Right lobe of liver (tissue), 6 donors: ENCODE data around the gene EIPR1. TPM values are rescaled to one million over a fixed set of nuclear protein-coding genes. Genes with fewer than 3 reads are reported as not detected.
A peak's percentile ranks its signal among the peaks of the same experiment; 100 is the strongest.

Source experiments
- ATAC-seq, 4 donors: fragments of 200-7000 bp; cut with Tn5 transposase; one replicate each; pipeline ENCODE4 v1.9.1; 2020; ENCODE audit warnings: mild to moderate bottlenecking in 4 of 4, moderate library complexity in 4 of 4
- DNase-seq, 3 donors: peaks; one replicate each; pipeline ENCODE4 v3.0.0-alpha.2; 2020
- H3K27ac ChIP-seq, 3 donors: fragments of 200-600 bp; one replicate each; pipeline ENCODE4 v1.8.0; 2022
- H3K27me3 ChIP-seq, 2 donors: fragments of 200-600 bp; one replicate each; pipeline ENCODE4 v1.8.0; 2022
- H3K36me3 ChIP-seq, 4 donors: fragments of 200-600 bp; sonication (generic) in 1 of 4; one replicate each; pipeline versions ENCODE4 v1.5.1 to v1.8.0; 2017 to 2022; ENCODE audit warnings: control low read depth in 1 of 4
- H3K4me1 ChIP-seq, 4 donors: fragments of 200-600 bp; sonication (generic) in 1 of 4; one replicate each; pipeline versions ENCODE4 v1.5.1 to v1.8.0; 2017 to 2022; ENCODE audit warnings: control low read depth in 1 of 4
- H3K4me3 ChIP-seq, 3 donors: fragments of 200-600 bp; one replicate each; pipeline ENCODE4 v1.8.0; 2022
- H3K9me3 ChIP-seq, 4 donors: fragments of 200-600 bp; sonication (generic) in 1 of 4; one replicate each; pipeline versions ENCODE4 v1.5.1 to v1.8.0; 2017 to 2022; ENCODE audit warnings: control low read depth in 1 of 4
- POLR2A ChIP-seq: fragments of 450-650 bp; IDR thresholded peaks from one replicate; pipeline ENCODE4 v1.6.1; 2017; ENCODE audit warnings: antibody characterized with exemption, mild to moderate bottlenecking
- WGBS: methylation state at CpG from one replicate; pipeline ENCODE4 v1.1.6; 2018; ENCODE audit warnings: low coverage, low lambda C conversion rate; ENCODE audit not compliant: insufficient coverage; ENCODE audit errors: missing lambda C conversion rate; 5-methylcytosine and 5-hydroxymethylcytosine counted together
- intact Hi-C, 2 donors: fragments of 100-400 bp; cut with DNase I; formaldehyde crosslinking; loops; one replicate each; pipeline versions ENCODE4 v1.11.2 to v1.14.1; 2022
- total RNA-seq, 6 experiments: library from RNA; depleted of rRNA in 2 of 6; stranded (reverse); fragments of >200 nt in 2 of 6; fragmentation: NEBNext Ultra II Directional in 3 of 6; extraction: Animal tissue kit (Norgen Biotek cat#: 25700) in 3 of 6; gene quantifications; one replicate each; pipeline versions ENCODE4 v1.1.0 to v1.2.4, GENCODE V29; 2016 to 2023
- TF ChIP-seq, protein P1 (sequence below), 4 donors: fragments of 200-600 bp in 3 of 4; fragments of 450-650 bp in 1 of 4; IDR thresholded peaks; one replicate each; pipeline versions ENCODE4 v1.5.1 to v1.8.0; 2016 to 2022; ENCODE audit warnings: antibody characterized with exemption in 4 of 4, mild to moderate bottlenecking in 2 of 4
- donor health status: DM: no; HTN: yes; CAD: no.
- donor health status: DM: no; HTN: no; CAD: no.
- donor health status: DM: no; HTN: no; CAD: no.
- donor health status: DM: no; HTN: yes; CAD: no.
- donor health status: DM: no; HTN: yes; CAD: no.

EIPR1 gene
- total RNA-seq, 6 experiments from 2014 or later: 6.8 to 40.6 (median 11.6) TPM

DNA sequence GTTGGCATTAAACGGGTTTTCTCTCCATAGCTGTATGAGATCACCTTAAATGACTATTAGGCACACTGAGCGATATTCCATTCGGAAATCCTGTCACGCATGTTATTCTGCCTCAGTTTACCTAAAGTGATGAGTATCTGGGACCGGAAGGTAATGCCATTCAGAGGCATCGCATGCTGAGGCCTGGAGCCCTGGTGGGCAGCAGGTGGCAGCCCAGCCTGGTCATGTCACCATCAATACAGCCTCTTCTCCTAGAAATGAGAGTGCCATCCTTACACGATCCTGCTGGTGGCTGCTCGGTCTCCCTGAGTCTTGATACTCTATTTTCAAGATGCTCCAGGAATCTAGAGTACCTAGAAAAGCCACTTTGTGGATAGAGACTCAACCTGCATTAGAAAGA is 119.8 kb downstream of the EIPR1 start:
- H3K9me3 ChIP-seq: no peaks in the 10 kb centered on the region
- ATAC-seq (no peak), DNase-seq (no peak)
- WGBS: 90% methylated on average over 7 of the region's 8 CpGs
- no peaks in the 10 kb centered on the region for H3K4me1 ChIP-seq
- no peak overlapping the region for H3K4me3 ChIP-seq
- H3K27me3 ChIP-seq: no peaks in the 10 kb centered on the region
- TF ChIP-seq POLR2A: no peak
- TF ChIP-seq, protein P1, sequence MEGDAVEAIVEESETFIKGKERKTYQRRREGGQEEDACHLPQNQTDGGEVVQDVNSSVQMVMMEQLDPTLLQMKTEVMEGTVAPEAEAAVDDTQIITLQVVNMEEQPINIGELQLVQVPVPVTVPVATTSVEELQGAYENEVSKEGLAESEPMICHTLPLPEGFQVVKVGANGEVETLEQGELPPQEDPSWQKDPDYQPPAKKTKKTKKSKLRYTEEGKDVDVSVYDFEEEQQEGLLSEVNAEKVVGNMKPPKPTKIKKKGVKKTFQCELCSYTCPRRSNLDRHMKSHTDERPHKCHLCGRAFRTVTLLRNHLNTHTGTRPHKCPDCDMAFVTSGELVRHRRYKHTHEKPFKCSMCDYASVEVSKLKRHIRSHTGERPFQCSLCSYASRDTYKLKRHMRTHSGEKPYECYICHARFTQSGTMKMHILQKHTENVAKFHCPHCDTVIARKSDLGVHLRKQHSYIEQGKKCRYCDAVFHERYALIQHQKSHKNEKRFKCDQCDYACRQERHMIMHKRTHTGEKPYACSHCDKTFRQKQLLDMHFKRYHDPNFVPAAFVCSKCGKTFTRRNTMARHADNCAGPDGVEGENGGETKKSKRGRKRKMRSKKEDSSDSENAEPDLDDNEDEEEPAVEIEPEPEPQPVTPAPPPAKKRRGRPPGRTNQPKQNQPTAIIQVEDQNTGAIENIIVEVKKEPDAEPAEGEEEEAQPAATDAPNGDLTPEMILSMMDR (IDR thresholded peaks at IDR 0.05): peak in 1 of 4 donors; percentile 5
- H3K27ac ChIP-seq: no peak overlapping the region
- intact Hi-C loops: no loop called here
- peaks cover 0 to 8% (median 0%) of the 10 kb centered on the region in 4 donors for H3K36me3 ChIP-seq

DNA sequence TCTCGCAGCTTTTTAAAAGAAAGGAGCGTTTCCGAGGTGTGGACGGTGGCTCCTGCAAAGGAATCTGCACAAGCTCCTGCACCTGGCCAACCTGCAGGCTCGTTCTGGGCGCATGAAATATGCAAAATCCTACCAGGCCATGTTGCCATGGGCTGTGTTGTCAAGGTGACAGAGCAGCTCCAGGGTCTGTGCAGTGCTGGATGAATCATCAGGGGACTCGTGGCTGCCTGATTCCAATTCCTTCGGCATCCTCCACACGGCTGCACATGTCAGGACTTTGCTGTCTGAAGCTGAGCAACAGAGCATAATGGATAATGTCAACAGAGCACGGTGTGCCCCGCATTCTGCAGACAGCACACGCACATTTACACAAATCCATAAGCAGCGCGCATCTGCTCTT is 120.5 kb downstream of the EIPR1 start:
- no peak for ATAC-seq

DNA sequence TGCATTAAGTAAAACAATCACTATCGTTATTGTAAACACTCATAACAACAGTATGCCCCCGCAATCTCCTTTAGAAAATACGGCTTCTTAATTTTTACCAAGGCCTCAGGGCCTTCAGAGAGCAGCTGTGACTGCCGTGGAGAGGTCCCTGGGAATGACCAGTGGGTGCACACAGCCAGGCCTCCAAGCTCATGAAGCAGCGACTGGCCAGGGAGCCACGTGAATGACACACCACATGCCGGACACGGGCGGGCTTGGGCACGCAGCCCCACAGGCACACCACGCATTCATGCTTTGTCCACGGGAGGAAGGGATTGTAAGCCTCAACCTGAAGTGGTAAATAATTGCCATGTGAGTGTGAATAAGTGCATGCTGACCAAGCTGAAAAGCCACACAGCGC is 121.0 kb downstream of the EIPR1 start:
- DNase-seq (no peak), ATAC-seq (no peak)
- Histone ChIP-seq H3K4me1 (no peaks in the 10 kb centered on the region), H3K27ac (no peak overlapping the region), H3K27me3 (no peaks in the 10 kb centered on the region), H3K4me3 (no peak overlapping the region), H3K36me3 (peaks cover 0 to 8% (median 0%) of the 10 kb centered on the region in 4 donors), H3K9me3 (no peaks in the 10 kb centered on the region)
- 92% methylated on average over 5 of the region's 13 CpGs for WGBS
- TF ChIP-seq POLR2A: no peak
- TF ChIP-seq, protein P1 (IDR thresholded peaks at IDR 0.05): no peak
- intact Hi-C loops: no loop called here

More for the DNA sequence above, 120.5 kb downstream of the EIPR1 start:
- Histone ChIP-seq H3K27me3 (no peaks in the 10 kb centered on the region), H3K27ac (no peak overlapping the region), H3K36me3 (peaks cover 0 to 8% (median 0%) of the 10 kb centered on the region in 4 donors), H3K9me3 (no peaks in the 10 kb centered on the region), H3K4me1 (no peaks in the 10 kb centered on the region), H3K4me3 (no peak overlapping the region)
- DNase-seq: no peak
- TF ChIP-seq, protein P1 (IDR thresholded peaks at IDR 0.05): no peak
- whole genome bisulfite sequencing: 95% methylated on average over 4 of the region's 14 CpGs
- intact Hi-C loops: no loop called here

DNA sequence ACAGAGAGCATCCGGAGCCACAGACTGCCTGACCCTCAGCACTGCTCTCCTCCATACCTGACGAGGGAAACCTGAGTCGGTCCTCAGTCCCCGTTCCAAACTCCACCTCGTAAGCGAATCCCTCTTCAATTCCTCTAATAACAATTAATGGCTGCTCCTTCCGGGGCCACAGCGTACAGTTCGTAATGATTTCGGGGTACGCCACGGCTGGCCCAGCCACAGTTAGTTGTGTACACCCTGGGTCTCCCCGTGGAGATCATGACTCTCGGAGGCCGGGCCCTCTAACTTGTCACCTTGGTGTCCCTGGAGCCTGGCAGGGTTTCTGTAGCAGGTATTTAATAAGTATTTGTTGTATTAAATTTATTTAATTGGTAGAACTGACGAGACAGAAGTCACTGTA is 121.5 kb downstream of the EIPR1 start:
- 97% methylated on average over 16 of the region's 16 CpGs for WGBS
- Histone ChIP-seq H3K4me1 (no peaks in the 10 kb centered on the region), H3K4me3 (no peak overlapping the region), H3K27ac (no peak overlapping the region), H3K27me3 (no peaks in the 10 kb centered on the region), H3K36me3 (peaks cover 0 to 8% (median 0%) of the 10 kb centered on the region in 4 donors), H3K9me3 (no peaks in the 10 kb centered on the region)
- intact Hi-C loops: no loop called here
- no peak for ATAC-seq
- TF ChIP-seq POLR2A: no peak
- TF ChIP-seq, protein P1 (IDR thresholded peaks at IDR 0.05): no peak
- no peak for DNase-seq

DNA sequence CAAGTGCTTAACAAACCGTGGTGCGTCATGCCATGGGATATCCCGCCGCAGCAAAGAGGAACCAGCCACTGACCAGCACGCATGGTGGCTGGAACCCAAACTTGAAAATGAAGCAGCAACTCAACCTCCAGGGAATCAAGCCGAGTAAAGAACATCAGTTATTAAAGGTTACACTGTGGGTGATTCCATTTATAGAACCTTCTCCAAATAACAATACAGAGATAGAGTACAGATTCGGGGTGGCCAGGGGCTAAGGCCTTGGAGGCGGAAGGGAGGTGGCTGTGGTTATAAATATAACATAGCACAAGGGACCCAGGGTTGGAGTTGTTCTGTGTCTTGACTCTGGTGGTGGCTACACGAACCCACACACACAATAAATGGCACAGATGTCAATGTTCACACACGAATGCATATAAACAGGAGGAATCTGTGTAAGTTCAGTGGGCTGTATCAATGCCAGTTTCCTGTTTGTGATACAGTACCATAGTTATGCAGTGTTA is 123.1 kb downstream of the EIPR1 start:
- intact Hi-C loops: no loop called here

More for the DNA sequence above, 123.1 kb downstream of the EIPR1 start:
- H3K27ac ChIP-seq: no peak overlapping the region
- DNase-seq (no peak), ATAC-seq (no peak)
- WGBS: 82% methylated on average over 8 of the region's 10 CpGs
- H3K27me3 ChIP-seq: no peaks in the 10 kb centered on the region
- TF ChIP-seq, protein P1 (IDR thresholded peaks at IDR 0.05): no peak
- no peak for TF ChIP-seq POLR2A
- H3K9me3 ChIP-seq: peaks cover 0 to 2% (median 0%) of the 10 kb centered on the region in 4 donors
- no peak overlapping the region for H3K4me3 ChIP-seq
- H3K4me1 ChIP-seq: no peaks in the 10 kb centered on the region
- H3K36me3 ChIP-seq: peaks cover 0 to 8% (median 1%) of the 10 kb centered on the region in 4 donors
